ENCODE data around the gene SERPING1.

The SERPING1 gene

DNA sequence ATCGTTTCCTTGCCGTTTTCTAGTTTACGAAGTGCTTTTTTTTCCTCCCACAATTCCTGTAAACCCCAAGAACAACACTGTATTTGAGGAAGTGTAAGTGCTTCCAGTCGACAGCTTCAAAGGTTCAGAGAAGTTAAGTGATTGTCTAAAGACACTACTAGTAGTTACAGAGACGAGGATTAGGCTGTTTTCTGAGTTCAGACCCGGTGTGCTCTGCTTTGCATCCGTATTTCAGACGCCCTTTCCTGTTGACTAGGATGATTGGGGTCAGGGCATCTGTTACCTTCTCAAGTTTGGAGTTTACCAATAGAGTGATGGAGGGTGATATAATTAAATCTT is 60.5 kb downstream of the SERPING1 start:
- H3K27me3 Mint-ChIP-seq (ENCODE audit: low read depth) = no peaks in the 10 kb centered on the region
- peak overlapping the region; percentile 65 to 87 (median 69) for H3K27ac Mint-ChIP-seq
- no peaks in the 10 kb centered on the region for H3K9me3 Mint-ChIP-seq
- peaks cover 27% of the 10 kb centered on the region for H3K36me3 Mint-ChIP-seq (ENCODE audit: low read depth)
- H3K4me3 Mint-ChIP-seq = peak overlapping the region; percentile 96 to 99 (median 97)
- H3K4me1 Mint-ChIP-seq = peaks cover 22% of the 10 kb centered on the region
- TF ChIP-seq, protein P1, sequence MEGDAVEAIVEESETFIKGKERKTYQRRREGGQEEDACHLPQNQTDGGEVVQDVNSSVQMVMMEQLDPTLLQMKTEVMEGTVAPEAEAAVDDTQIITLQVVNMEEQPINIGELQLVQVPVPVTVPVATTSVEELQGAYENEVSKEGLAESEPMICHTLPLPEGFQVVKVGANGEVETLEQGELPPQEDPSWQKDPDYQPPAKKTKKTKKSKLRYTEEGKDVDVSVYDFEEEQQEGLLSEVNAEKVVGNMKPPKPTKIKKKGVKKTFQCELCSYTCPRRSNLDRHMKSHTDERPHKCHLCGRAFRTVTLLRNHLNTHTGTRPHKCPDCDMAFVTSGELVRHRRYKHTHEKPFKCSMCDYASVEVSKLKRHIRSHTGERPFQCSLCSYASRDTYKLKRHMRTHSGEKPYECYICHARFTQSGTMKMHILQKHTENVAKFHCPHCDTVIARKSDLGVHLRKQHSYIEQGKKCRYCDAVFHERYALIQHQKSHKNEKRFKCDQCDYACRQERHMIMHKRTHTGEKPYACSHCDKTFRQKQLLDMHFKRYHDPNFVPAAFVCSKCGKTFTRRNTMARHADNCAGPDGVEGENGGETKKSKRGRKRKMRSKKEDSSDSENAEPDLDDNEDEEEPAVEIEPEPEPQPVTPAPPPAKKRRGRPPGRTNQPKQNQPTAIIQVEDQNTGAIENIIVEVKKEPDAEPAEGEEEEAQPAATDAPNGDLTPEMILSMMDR (IDR thresholded peaks at IDR 0.05; ENCODE audit: unreplicated experiment in 3 of 3) = no peak

DNA sequence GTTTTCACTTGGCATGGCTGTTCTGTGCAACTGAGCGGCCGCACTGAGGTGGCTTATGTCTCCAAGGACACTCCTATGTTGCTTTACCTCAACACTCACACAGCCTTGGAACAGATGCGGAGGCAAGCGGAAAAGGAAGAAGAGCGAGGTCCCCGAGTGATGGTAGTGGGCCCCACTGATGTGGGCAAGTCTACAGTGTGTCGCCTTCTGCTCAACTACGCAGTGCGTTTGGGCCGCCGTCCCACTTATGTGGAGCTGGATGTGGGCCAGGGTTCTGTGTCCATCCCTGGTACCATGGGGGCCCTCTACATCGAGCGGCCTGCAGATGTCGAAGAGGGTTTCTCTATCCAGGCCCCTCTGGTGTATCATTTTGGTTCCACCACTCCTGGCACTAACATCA is 62.2 kb downstream of the SERPING1 start:
- peak overlapping the region in 1 of 3 experiments; percentile 56 for H3K4me3 Mint-ChIP-seq

DNA sequence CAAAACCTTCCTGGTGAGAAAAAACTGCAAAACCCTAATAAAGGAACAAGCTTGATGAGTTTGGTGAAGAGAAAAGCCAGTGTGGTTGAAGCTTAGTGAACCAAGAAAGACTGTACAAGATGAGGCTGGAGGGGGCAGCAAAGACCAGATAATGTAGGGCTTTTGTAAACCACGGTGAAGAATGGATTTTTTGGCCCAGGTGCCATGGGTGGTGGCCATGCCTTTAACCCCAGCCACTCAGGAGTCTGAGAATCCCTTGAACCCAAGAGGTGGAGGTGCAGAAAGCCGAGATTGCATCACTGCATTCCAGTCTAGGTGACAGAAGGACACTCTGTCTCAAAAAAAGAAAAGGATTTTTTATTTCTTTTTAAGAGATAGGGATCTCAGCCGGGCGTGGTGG is 65.4 kb downstream of the SERPING1 start:
- H3K27ac Mint-ChIP-seq = no peak overlapping the region
- peak overlapping the region in 2 of 3 experiments; percentile 10 to 15 for H3K4me3 Mint-ChIP-seq
- TF ChIP-seq, protein P1 (IDR thresholded peaks at IDR 0.05; ENCODE audit: unreplicated experiment in 3 of 3) = no peak
- H3K4me1 Mint-ChIP-seq = peaks cover 10% of the 10 kb centered on the region
- H3K27me3 Mint-ChIP-seq (ENCODE audit: low read depth) = no peaks in the 10 kb centered on the region
- peaks cover 27% of the 10 kb centered on the region for H3K36me3 Mint-ChIP-seq (ENCODE audit: low read depth)
- H3K9me3 Mint-ChIP-seq = no peaks in the 10 kb centered on the region

More for the DNA sequence above, 62.2 kb downstream of the SERPING1 start:
- no peaks in the 10 kb centered on the region for H3K27me3 Mint-ChIP-seq (ENCODE audit: low read depth)
- H3K4me1 Mint-ChIP-seq = peaks cover 18% of the 10 kb centered on the region
- TF ChIP-seq, protein P1 (IDR thresholded peaks at IDR 0.05; ENCODE audit: unreplicated experiment in 3 of 3) = no peak
- H3K36me3 Mint-ChIP-seq (ENCODE audit: low read depth) = peaks cover 27% of the 10 kb centered on the region
- no peaks in the 10 kb centered on the region for H3K9me3 Mint-ChIP-seq
- no peak overlapping the region for H3K27ac Mint-ChIP-seq

DNA sequence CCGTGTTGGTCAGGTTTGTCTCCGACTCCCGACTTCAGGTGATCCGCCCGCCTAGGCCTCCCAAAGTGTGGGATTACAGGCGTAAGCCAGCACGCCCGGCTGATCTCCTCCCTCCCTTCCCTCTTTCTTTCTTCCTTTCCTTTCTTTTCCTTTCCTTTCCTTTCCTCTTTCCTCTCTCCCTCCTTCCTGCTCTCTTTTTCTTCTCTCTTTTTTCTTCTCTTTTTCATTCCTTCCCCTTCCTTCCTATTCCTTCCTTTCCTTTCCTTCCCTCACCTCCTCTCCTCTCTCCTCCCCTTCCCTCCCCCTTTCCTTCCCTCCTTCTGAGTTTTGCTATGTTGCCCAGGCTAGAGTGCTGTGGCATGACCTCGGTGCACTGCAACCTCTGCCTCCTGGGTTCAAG is 66.5 kb downstream of the SERPING1 start:
- TF ChIP-seq, protein P1 (IDR thresholded peaks at IDR 0.05; ENCODE audit: unreplicated experiment in 3 of 3) = no peak
- no peaks in the 10 kb centered on the region for H3K27me3 Mint-ChIP-seq (ENCODE audit: low read depth)
- H3K36me3 Mint-ChIP-seq (ENCODE audit: low read depth) = peaks cover 23% of the 10 kb centered on the region
- no peak overlapping the region for H3K4me3 Mint-ChIP-seq
- no peak overlapping the region for H3K27ac Mint-ChIP-seq
- H3K9me3 Mint-ChIP-seq = no peaks in the 10 kb centered on the region
- H3K4me1 Mint-ChIP-seq = peaks cover 8% of the 10 kb centered on the region

Data from nephron (organoid).